Mesendoderm (in vitro differentiated cells): ENCODE measurements around the gene SLC29A2.

Experiments
- DNase-seq: peaks from one replicate; pipeline ENCODE4 v3.0.0; 2013
- H2AK5ac ChIP-seq: 2 replicates; pipeline ENCODE4 v1.6.1; 2013; ENCODE audit warnings: low read length, inconsistent platforms
- H2BK120ac ChIP-seq: 2 replicates; pipeline ENCODE4 v1.6.1; 2013; ENCODE audit warnings: low read depth, mild to moderate bottlenecking, low read length, moderate library complexity, mixed read lengths
- H2BK15ac ChIP-seq: replicated peaks from 2 replicates; pipeline ENCODE4 v1.6.1; 2013; ENCODE audit warnings: low read depth, mild to moderate bottlenecking, moderate library complexity
- H2BK5ac ChIP-seq: 2 replicates; pipeline ENCODE4 v1.6.1; 2013; ENCODE audit warnings: low read length, inconsistent platforms
- H3K18ac ChIP-seq: 2 replicates; pipeline ENCODE4 v1.6.1; 2013; ENCODE audit warnings: mild to moderate bottlenecking, low read length, mixed read lengths
- H3K23ac ChIP-seq: one replicate; pipeline ENCODE4 v1.6.1; 2013; ENCODE audit warnings: low read length
- H3K27ac ChIP-seq: 2 replicates; pipeline ENCODE4 v1.5.1; 2013; ENCODE audit warnings: low read depth, mild to moderate bottlenecking, inconsistent platforms, low read length, moderate library complexity
- H3K27me3 ChIP-seq: 2 replicates; pipeline ENCODE4 v1.6.1; 2013; ENCODE audit warnings: low read length, control low read depth, mild to moderate bottlenecking, inconsistent platforms; ENCODE audit not compliant: insufficient read depth, poor library complexity
- H3K36me3 ChIP-seq: 2 replicates; pipeline ENCODE4 v1.6.1; 2013; ENCODE audit warnings: low read length, inconsistent platforms; ENCODE audit not compliant: control insufficient read depth, insufficient read depth
- H3K4ac ChIP-seq: one replicate; pipeline ENCODE4 v1.6.1; 2013; ENCODE audit warnings: low read depth, mild to moderate bottlenecking, low read length, moderate library complexity
- H3K4me1 ChIP-seq: 2 replicates; pipeline ENCODE4 v1.6.1; 2013; ENCODE audit warnings: low read depth, low read length, inconsistent platforms; ENCODE audit not compliant: control insufficient read depth
- H3K4me2 ChIP-seq: 2 replicates; pipeline ENCODE4 v1.6.1; 2013; ENCODE audit warnings: low read length
- H3K4me3 ChIP-seq: 2 replicates; pipeline ENCODE4 v1.5.1; 2013; ENCODE audit warnings: mild to moderate bottlenecking, low read length
- H3K56ac ChIP-seq: one replicate; pipeline ENCODE4 v1.6.1; 2013; ENCODE audit warnings: low read length
- H3K79me1 ChIP-seq: 2 replicates; pipeline ENCODE4 v1.6.1; 2013; ENCODE audit warnings: low read length, inconsistent platforms
- H3K79me2 ChIP-seq: 2 replicates; pipeline ENCODE4 v1.6.1; 2013; ENCODE audit warnings: mild to moderate bottlenecking, low read length; ENCODE audit not compliant: control insufficient read depth, insufficient read depth
- H3K9ac ChIP-seq: 2 replicates; pipeline ENCODE4 v1.6.1; 2013; ENCODE audit warnings: low read length, inconsistent platforms
- H4K5ac ChIP-seq: one replicate; pipeline ENCODE4 v1.6.1; 2013; ENCODE audit warnings: low read length
- H4K8ac ChIP-seq: one replicate; pipeline ENCODE4 v1.6.1; 2013; ENCODE audit warnings: low read depth, mild to moderate bottlenecking, control low read depth, low read length, moderate library complexity
- WGBS: extraction: QIAGEN DNeasy Blood & Tissue Kit; methylation state at CpG from one replicate; pipeline ENCODE4 v1.1.7; 2013; ENCODE audit warnings: low lambda C conversion rate, missing lambda C conversion rate; ENCODE audit not compliant: insufficient coverage; ENCODE audit errors: extremely low coverage; 5-methylcytosine and 5-hydroxymethylcytosine counted together

Gene SLC29A2

DNA sequence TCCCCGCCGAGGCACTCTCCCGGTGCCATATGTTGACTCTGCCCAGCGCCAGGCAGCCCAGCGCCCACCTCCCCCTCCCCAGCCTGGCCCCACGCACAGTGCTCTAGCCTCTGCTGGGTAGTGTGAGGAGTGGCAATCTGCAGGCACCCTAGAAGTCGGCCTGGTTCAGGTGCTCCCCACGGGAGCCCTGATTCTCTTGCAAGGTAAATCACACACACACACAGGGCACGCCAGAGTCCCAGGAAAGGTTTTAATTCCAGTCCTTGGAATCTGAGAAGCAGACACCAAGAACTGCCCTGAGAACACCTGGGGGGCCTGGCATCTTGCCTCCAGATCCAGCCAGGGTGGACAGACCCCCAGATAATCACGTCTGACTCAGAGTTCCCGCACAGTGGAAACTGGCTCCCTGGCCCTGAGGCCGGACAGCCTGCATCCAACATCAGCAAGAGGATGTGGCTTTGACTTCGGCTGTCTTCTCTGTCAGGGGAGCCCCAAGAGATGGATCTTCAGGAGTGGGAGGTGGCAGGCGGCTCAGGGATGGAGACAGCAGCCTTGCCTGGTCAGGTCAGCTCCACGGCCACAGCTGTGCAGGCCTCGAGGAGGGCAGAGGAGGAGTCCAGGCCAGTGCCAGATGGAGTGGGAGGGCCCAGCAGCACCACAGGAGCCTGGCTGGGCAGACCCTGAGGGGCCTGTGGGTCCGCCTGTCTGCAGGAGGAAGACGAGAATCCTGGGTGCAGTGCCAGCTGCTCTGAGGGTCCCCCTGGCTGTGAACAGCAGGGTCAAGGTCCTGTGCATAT lies 34.3 kb downstream of the SLC29A2 start:
- no peak overlapping the region for H3K56ac ChIP-seq
- DNase-seq = no peak
- peaks cover 2% of the 10 kb centered on the region for H3K4me1 ChIP-seq
- H3K4me2 ChIP-seq = no peak overlapping the region
- H2BK120ac ChIP-seq = no peak overlapping the region
- no peaks in the 10 kb centered on the region for H3K27me3 ChIP-seq
- no peak overlapping the region for H2BK15ac ChIP-seq
- H3K4me3 ChIP-seq = no peak overlapping the region
- no peak overlapping the region for H2AK5ac ChIP-seq
- peaks cover 9% of the 10 kb centered on the region for H3K36me3 ChIP-seq
- H3K18ac ChIP-seq = no peak overlapping the region
- no peak overlapping the region for H3K9ac ChIP-seq
- H4K8ac ChIP-seq = no peak overlapping the region
- H3K79me1 ChIP-seq = no peaks in the 10 kb centered on the region
- WGBS = no CpG with 5 or more reads among the region's 18 CpGs
- no peak overlapping the region for H4K5ac ChIP-seq
- no peak overlapping the region for H2BK5ac ChIP-seq
- H3K4ac ChIP-seq = no peak overlapping the region
- no peaks in the 10 kb centered on the region for H3K79me2 ChIP-seq
- H3K27ac ChIP-seq = no peak overlapping the region
- H3K23ac ChIP-seq = no peak overlapping the region

DNA sequence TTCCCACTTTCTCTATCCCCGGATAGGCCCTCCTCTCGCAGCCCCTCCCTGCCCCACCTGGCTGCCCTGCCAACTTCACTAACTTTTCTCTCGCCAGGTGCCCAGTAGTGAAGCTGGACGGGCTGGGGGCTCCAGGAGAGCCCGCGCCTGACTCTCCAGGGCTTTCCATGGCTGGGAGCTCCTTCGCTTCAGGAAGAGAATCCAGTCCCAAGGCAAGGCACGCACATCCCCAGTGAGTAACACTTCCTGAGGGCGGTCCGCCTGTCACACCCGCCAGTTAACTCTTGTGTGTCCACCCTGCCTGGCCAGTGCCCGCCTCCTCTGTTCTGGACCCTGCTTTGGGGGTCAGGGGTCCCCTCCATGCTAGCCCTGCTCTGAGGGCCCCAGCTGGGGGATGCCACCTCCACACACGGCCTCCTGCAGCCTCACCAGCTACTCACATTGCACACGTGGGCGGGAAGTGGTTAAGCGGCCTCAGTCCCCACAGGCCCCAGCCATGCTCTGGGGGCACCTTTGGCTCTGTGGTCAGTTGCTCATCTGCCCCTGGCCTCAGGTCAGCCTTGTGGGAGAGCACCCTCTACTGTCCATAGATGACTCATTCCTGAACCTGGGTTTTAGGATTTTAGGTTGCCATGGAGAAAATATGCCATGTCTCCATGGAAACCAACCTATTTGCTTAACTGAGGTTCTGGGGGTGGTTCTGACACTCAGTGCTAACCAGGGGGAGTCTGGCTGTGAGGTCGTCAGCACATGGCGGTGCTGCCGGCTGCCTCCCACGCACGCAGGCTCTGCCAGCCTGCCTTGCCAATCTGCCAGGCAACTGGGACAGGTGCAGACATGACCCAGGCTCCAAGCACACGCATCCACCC lies 35.1 kb downstream of the SLC29A2 start, which contains the start of gene RIN1:
RIN1 (minus strand) TSS at position 201 of the 869 bp plus-strand sequence; CDS start at position 169, 32 bp downstream.
- peaks cover 2% of the 10 kb centered on the region for H3K4me1 ChIP-seq
- no peak within 1 kb of the TSS for H3K18ac ChIP-seq
- no peak within 1 kb of the TSS for H2BK5ac ChIP-seq
- no peaks in the 10 kb centered on the region for H3K79me1 ChIP-seq
- no peak within 1 kb of the TSS for H3K23ac ChIP-seq
- peak within 1 kb of the TSS; percentile 19 for H3K4me3 ChIP-seq
- H3K4me2 ChIP-seq = peak within 1 kb of the TSS; percentile 69
- H4K5ac ChIP-seq = no peak within 1 kb of the TSS
- H3K9ac ChIP-seq = peak within 1 kb of the TSS; percentile 75
- no peak within 1 kb of the TSS for H2BK120ac ChIP-seq
- no peak within 1 kb of the TSS for H3K4ac ChIP-seq
- peak within 1 kb of the TSS; percentile 77 for H3K56ac ChIP-seq
- DNase-seq = peak; percentile 94
- WGBS = no CpG with 5 or more reads among the region's 22 CpGs
- H2AK5ac ChIP-seq = no peak within 1 kb of the TSS
- no peak within 1 kb of the TSS for H2BK15ac ChIP-seq
- H3K36me3 ChIP-seq = peaks cover 5% of the 10 kb centered on the region
- H3K79me2 ChIP-seq = no peaks in the 10 kb centered on the region
- H3K27me3 ChIP-seq = no peaks in the 10 kb centered on the region
- H3K27ac ChIP-seq = no peak within 1 kb of the TSS
- no peak within 1 kb of the TSS for H4K8ac ChIP-seq

DNA sequence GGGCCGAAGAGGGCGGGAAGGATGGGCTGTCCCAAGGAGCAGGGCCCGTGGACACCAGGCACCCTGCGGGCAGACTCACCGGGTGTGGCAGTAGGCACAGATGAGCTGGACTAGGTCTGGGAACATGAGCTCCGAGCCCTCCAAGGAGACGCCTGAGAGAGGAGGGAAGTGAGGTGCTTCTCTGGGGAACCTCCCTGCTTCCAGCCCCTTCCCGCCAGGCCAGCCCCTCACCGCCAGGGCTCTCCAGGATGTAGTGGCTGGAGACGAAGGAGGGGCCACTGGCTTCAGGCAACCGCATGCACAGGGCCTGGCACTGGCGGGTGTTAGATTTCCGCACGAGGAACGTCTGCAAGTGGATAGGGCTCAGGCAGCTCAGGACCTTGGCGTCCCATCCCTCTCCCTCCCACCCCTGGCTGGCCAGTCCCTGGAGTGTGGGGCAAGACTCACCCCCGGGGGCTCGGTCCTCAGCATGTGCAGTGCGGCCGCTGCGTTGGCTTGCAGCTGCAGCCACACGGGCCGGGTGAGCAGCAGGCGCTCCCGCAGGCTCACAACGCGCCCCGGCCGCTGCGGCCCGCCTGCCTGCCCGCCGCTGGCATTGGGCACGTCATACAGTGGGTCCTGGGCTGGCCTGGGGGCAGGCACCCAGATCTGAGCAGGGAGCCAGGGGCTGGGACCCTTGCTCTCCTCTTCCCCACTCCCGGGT lies 35.9 kb downstream of the SLC29A2 start:
- Histone ChIP-seq H3K56ac (peak overlapping the region; percentile 77), H3K79me1 (no peaks in the 10 kb centered on the region), H3K4ac (no peak overlapping the region), H3K36me3 (peaks cover 3% of the 10 kb centered on the region), H4K5ac (no peak overlapping the region), H3K18ac (no peak overlapping the region), H3K4me3 (peak overlapping the region; percentile 19), H2BK120ac (no peak overlapping the region), H3K4me2 (peak overlapping the region; percentile 69), H3K79me2 (no peaks in the 10 kb centered on the region), H3K23ac (no peak overlapping the region), H2BK15ac (no peak overlapping the region), H2AK5ac (no peak overlapping the region), H2BK5ac (no peak overlapping the region), H4K8ac (no peak overlapping the region), H3K27ac (no peak overlapping the region), H3K9ac (peak overlapping the region; percentile 75), H3K4me1 (peaks cover 2% of the 10 kb centered on the region), H3K27me3 (no peaks in the 10 kb centered on the region)
- no CpG with 5 or more reads among the region's 35 CpGs for WGBS
- DNase-seq = peak; percentile 74

DNA sequence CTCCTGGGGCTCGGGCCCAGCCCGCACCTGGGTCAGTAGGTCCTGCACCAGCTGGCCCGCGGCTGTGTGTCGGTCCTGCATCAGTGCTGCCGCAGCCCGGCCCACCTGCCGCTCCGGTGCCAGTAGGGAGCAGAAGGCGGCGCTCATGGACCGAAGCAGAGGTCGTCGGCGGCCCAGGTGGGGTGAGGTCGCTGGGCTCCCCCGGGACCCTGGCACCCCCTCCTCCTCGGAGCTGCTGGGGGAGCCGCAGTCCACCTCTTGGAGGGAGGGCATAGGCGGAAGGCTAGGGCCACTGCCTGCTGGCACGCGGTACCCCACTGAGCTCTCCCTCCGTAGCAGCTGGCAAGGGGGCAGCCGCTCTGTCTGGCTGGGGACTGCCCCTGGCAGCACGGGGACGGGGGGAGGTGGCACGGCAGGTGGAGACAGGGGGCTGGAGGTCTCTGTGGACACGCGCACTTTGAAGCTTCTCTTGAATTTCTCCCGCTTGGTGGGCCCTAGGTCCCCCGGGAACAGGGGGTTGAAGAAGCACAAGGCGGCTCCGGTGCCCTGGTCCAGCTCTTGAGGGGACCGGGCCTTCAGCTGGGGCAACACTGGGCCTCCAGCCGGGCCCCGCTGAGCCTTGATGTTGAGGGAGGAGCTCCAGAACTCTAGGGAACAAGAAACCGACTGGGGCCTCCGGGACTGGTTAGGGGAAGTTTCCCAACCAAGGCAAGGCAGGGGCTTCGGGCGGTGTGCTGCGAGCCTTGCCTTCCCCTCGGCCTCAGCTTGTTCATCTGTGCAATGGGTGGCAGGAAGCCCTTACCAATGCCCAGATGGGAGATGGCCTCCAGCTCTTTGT lies 36.7 kb downstream of the SLC29A2 start:
- no peak overlapping the region for H3K9ac ChIP-seq

More for the DNA sequence above, 36.7 kb downstream of the SLC29A2 start:
- H3K18ac ChIP-seq = no peak overlapping the region
- no peaks in the 10 kb centered on the region for H3K79me1 ChIP-seq
- no peak overlapping the region for H3K4me3 ChIP-seq
- no CpG with 5 or more reads among the region's 42 CpGs for WGBS
- H3K79me2 ChIP-seq = no peaks in the 10 kb centered on the region
- H2AK5ac ChIP-seq = no peak overlapping the region
- no peak overlapping the region for H3K4me2 ChIP-seq
- H2BK15ac ChIP-seq = no peak overlapping the region
- H2BK120ac ChIP-seq = no peak overlapping the region
- H3K27ac ChIP-seq = no peak overlapping the region
- H3K27me3 ChIP-seq = no peaks in the 10 kb centered on the region
- peak overlapping the region; percentile 77 for H3K56ac ChIP-seq
- peaks cover 2% of the 10 kb centered on the region for H3K4me1 ChIP-seq
- H3K36me3 ChIP-seq = no peaks in the 10 kb centered on the region
- no peak overlapping the region for H3K23ac ChIP-seq
- H2BK5ac ChIP-seq = no peak overlapping the region
- DNase-seq = no peak
- H4K8ac ChIP-seq = no peak overlapping the region
- H3K4ac ChIP-seq = no peak overlapping the region
- H4K5ac ChIP-seq = no peak overlapping the region
